ENCODE measurements around the gene INTS2.

INTS2 gene

DNA sequence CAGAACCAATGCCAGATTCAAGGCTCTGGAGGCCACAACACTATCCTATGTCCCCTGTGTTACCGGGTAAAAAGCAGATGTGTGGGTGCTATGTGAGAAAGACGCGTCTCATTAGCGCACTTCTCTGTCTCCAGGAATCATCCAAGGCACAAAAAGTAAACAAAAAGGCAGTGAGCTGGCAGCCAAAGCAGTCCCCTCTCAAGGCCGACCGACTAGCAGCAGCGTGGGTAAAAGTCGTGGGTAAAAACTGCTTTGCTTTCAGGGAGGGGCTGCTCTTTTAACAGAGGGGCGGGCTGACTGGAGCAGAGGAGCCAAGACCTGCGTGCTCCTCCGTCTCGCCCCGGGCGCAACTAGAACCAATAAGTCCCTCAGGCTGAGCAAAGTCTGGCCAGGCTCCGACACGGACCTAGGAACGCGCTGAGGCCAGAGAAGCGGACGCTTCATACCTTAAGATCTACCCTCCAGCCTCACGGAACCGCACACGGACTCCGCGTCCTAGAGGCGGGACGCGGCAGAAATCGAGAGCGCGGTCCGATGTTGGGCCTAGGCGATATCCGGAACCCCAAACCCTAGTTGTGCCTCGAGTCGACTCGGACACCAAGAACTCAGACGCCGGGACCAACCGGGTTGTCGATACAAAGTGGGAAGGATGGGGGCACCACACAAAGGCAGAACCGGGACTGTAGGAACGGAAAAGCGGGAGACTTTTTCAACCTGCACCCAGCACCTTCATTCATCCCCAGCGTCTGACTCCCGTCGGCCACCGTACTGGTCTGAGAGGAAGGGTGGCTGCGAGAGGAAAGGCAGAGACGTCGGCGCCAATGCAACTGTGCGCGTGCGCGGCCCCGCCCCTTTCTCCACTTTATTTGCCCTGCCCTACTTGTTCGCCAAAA, at the start of gene INTS2:
TSS of gene INTS2 (minus strand) at position 775 of the 893 bp plus-strand sequence. CDS start 1,338 bp downstream, outside the sequence.
- TF ChIP-seq, protein P1, sequence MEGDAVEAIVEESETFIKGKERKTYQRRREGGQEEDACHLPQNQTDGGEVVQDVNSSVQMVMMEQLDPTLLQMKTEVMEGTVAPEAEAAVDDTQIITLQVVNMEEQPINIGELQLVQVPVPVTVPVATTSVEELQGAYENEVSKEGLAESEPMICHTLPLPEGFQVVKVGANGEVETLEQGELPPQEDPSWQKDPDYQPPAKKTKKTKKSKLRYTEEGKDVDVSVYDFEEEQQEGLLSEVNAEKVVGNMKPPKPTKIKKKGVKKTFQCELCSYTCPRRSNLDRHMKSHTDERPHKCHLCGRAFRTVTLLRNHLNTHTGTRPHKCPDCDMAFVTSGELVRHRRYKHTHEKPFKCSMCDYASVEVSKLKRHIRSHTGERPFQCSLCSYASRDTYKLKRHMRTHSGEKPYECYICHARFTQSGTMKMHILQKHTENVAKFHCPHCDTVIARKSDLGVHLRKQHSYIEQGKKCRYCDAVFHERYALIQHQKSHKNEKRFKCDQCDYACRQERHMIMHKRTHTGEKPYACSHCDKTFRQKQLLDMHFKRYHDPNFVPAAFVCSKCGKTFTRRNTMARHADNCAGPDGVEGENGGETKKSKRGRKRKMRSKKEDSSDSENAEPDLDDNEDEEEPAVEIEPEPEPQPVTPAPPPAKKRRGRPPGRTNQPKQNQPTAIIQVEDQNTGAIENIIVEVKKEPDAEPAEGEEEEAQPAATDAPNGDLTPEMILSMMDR (IDR thresholded peaks at IDR 0.05): no peak
- Histone ChIP-seq H3K27ac (peak within 1 kb of the TSS; percentile 80 to 86), H3K4me3 (peak within 1 kb of the TSS; percentile 73)
- DNase-seq (ENCODE audit: low spot score): peak; percentile 97

- Histone ChIP-seq H3K4me3 (no peak overlapping the region), H3K27ac (no peak overlapping the region)
- no peak for DNase-seq (ENCODE audit: low spot score)
- TF ChIP-seq, protein P1 (IDR thresholded peaks at IDR 0.05): no peak
These were observed 46.3 kb upstream of the INTS2 start for GRCh38 chr17:61974115-61974514.

DNA sequence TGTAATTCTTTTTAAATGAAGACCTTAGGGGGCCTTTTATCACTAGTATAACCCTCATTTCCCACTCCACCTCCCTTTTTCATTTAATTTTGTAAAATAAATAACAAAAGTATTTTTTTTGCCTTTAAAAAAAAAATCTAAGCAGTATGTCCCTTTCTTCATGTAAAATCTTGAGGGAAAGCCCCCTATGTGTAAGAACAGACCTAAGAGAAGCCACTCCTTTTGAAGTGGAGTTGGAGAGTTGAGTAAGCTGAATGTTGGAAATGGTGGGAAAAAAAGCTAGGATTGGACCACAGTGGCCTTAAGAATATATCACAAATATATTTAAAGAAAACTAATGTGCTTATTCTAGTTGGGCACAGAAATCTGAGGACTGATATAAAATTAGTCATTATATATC, 44.5 kb upstream of the INTS2 start:
- Histone ChIP-seq H3K4me3 (no peak overlapping the region), H3K27ac (no peak overlapping the region)
- no peak for DNase-seq (ENCODE audit: low spot score)
- TF ChIP-seq, protein P1 (IDR thresholded peaks at IDR 0.05): no peak

GRCh38 chr17:61970030-61970429, 42.2 kb upstream of the INTS2 start:
- TF ChIP-seq, protein P1 (IDR thresholded peaks at IDR 0.05): no peak
- H3K4me3 ChIP-seq: no peak overlapping the region
- DNase-seq (ENCODE audit: low spot score): no peak
- no peak overlapping the region for H3K27ac ChIP-seq

GRCh38 chr17:61968757-61969156, 41.0 kb upstream of the INTS2 start:
- DNase-seq (ENCODE audit: low spot score): no peak
- TF ChIP-seq, protein P1 (IDR thresholded peaks at IDR 0.05): no peak
- Histone ChIP-seq H3K4me3 (no peak overlapping the region), H3K27ac (no peak overlapping the region)

DNA sequence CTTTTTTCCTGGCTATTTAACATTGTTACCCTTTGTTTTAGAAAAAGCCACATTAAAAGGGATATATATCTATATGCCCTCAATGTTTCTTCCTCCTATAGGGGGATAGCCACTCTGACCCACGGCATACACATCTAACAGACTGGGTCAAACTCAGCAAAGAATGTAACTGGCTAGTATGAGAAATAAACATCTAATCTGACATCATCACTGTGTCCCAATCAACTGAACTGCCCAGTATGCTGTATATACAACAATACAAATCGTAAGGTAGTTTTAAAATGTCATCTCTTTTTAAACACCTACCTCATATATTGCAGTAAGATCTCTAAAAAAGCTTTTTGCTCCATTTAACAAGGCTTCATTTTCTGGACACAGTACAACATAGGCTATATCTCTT, 39.9 kb upstream of the INTS2 start:
- TF ChIP-seq, protein P1 (IDR thresholded peaks at IDR 0.05): no peak
- no peak overlapping the region for H3K4me3 ChIP-seq

DNA sequence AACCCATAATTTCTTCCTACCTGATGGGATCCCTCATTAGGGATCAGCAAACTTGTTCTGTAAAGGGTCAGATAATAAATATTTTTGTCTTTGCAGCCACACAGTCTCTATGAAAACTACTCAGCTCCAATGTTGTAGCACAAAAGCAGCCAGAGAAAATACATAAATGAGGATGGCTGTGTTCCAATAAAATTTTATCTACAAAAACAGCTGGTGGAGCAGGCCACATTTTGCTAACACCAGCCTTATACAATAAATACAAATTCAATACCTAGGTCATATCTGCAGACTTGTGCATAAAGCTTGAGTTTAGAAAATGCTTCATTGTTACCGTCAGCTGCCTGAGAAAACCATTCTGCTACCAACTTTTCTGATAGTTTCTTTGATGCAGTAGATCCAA, 38.4 kb upstream of the INTS2 start:
- DNase-seq (ENCODE audit: low spot score): no peak
- Histone ChIP-seq H3K27ac (no peak overlapping the region), H3K4me3 (no peak overlapping the region)
- TF ChIP-seq, protein P1 (IDR thresholded peaks at IDR 0.05): no peak

More for the DNA sequence above, 39.9 kb upstream of the INTS2 start:
- no peak overlapping the region for H3K27ac ChIP-seq
- no peak for DNase-seq (ENCODE audit: low spot score)
